ENCODE measurements around the gene UST. TPM values are rescaled to one million over a fixed set of nuclear protein-coding genes. Genes with fewer than 3 reads are reported as not detected.

UST gene
- polyA plus RNA-seq, 1 donor from 2014 or later = 7.5 TPM

- H2AFZ ChIP-seq (ENCODE audit: low read depth, low read length) = no peak overlapping the region
- no peaks in the 10 kb centered on the region for H3K9me2 ChIP-seq (ENCODE audit: insufficient read depth, low read length)
- H4K20me1 ChIP-seq (ENCODE audit: insufficient read depth) = no peaks in the 10 kb centered on the region
- no peaks in the 10 kb centered on the region for H3K9me3 ChIP-seq (ENCODE audit: low read length)
- H3K36me3 ChIP-seq (ENCODE audit: insufficient read depth, low read length) = no peaks in the 10 kb centered on the region
- no peaks in the 10 kb centered on the region for H3F3A ChIP-seq (ENCODE audit: insufficient read depth, low read length, poor library complexity, severe bottlenecking)
- no peaks in the 10 kb centered on the region for H3K27me3 ChIP-seq (ENCODE audit: insufficient read depth, low read depth, low read length)
- H3K4me2 ChIP-seq (ENCODE audit: low read length) = no peak overlapping the region
- no peak for TF ChIP-seq MXI1 (conservative IDR thresholded peaks at IDR 0.05; ENCODE audit: poor library complexity, severe bottlenecking)
- no peak for TF ChIP-seq REST (IDR thresholded peaks at IDR 0.05; ENCODE audit: borderline replicate concordance)
- TF ChIP-seq TAF1 (IDR thresholded peaks at IDR 0.05; ENCODE audit: low read depth) = no peak
- no peak for TF ChIP-seq SMC3 (conservative IDR thresholded peaks at IDR 0.05; ENCODE audit: poor library complexity)
- TF ChIP-seq CTCF (IDR thresholded peaks at IDR 0.05; ENCODE audit: poor library complexity, severe bottlenecking) = no peak
- no peak for TF ChIP-seq EZH2 (IDR thresholded peaks at IDR 0.05; ENCODE audit: borderline replicate concordance, insufficient read depth, low read length, poor library complexity, severe bottlenecking)
- TF ChIP-seq RAD21 (conservative IDR thresholded peaks at IDR 0.05) = no peak
- TF ChIP-seq POLR2AphosphoS5 (IDR thresholded peaks at IDR 0.05) = no peak
- TF ChIP-seq EP300 (conservative IDR thresholded peaks at IDR 0.05; ENCODE audit: poor library complexity, severe bottlenecking) = no peak
- H3K79me2 ChIP-seq (replicated peaks; ENCODE audit: insufficient read depth, low read length) = no peaks in the 10 kb centered on the region
- no peak overlapping the region for H3K27ac ChIP-seq (ENCODE audit: low read length)
- no peak overlapping the region for H3K4me3 ChIP-seq (ENCODE audit: low read length)
- H3K9ac ChIP-seq (ENCODE audit: low read length) = no peak overlapping the region
These were observed 177.6 kb downstream of the UST start for GRCh38 chr6:148924226-148925012.

- H3F3A ChIP-seq (ENCODE audit: insufficient read depth, low read length, poor library complexity, severe bottlenecking) = no peaks in the 10 kb centered on the region
- no peak overlapping the region for H3K9ac ChIP-seq (ENCODE audit: low read length)
- H4K20me1 ChIP-seq (ENCODE audit: insufficient read depth) = no peaks in the 10 kb centered on the region
- TF ChIP-seq SMC3 (conservative IDR thresholded peaks at IDR 0.05; ENCODE audit: poor library complexity) (no peak), CTCF (IDR thresholded peaks at IDR 0.05; ENCODE audit: poor library complexity, severe bottlenecking) (no peak), EP300 (conservative IDR thresholded peaks at IDR 0.05; ENCODE audit: poor library complexity, severe bottlenecking) (no peak), EZH2 (IDR thresholded peaks at IDR 0.05; ENCODE audit: borderline replicate concordance, insufficient read depth, low read length, poor library complexity, severe bottlenecking) (no peak), RAD21 (conservative IDR thresholded peaks at IDR 0.05) (no peak), POLR2AphosphoS5 (IDR thresholded peaks at IDR 0.05) (no peak)
- H3K79me2 ChIP-seq (replicated peaks; ENCODE audit: insufficient read depth, low read length) = no peaks in the 10 kb centered on the region
- H3K9me2 ChIP-seq (ENCODE audit: insufficient read depth, low read length) = no peaks in the 10 kb centered on the region
- H2AFZ ChIP-seq (ENCODE audit: low read depth, low read length) = no peak overlapping the region
- no peaks in the 10 kb centered on the region for H3K9me3 ChIP-seq (ENCODE audit: low read length)
- no peak overlapping the region for H3K4me3 ChIP-seq (ENCODE audit: low read length)
- no peak overlapping the region for H3K27ac ChIP-seq (ENCODE audit: low read length)
- H3K27me3 ChIP-seq (ENCODE audit: insufficient read depth, low read depth, low read length) = no peaks in the 10 kb centered on the region
- H3K36me3 ChIP-seq (ENCODE audit: insufficient read depth, low read length) = no peaks in the 10 kb centered on the region
- H3K4me2 ChIP-seq (ENCODE audit: low read length) = no peak overlapping the region
These were observed 178.9 kb downstream of the UST start for GRCh38 chr6:148925701-148926100.
